ENCODE data around the gene KCNIP4. TPM values are rescaled to one million over a fixed set of nuclear protein-coding genes. Genes with fewer than 3 reads are reported as not detected.

KCNIP4 gene
- total and polyA plus RNA-seq, 2 donors (not counting 3 experiments of a cell fraction or from before 2014, with no cell fraction given), result not detected

- no peaks in the 10 kb centered on the region for H3K36me3 ChIP-seq (ENCODE audit: control insufficient read depth in 2 of 2, extremely low read depth in 1 of 2, insufficient read depth in 2 of 2, low read length in 2 of 2)
- BruUV-seq (replicated peaks), result no TSS peak
- H4K20me1 ChIP-seq (replicated peaks; ENCODE audit: control insufficient read depth, extremely low read depth, insufficient read depth, low read length), result no peaks in the 10 kb centered on the region
- no peak overlapping the region for H3K27ac ChIP-seq (ENCODE audit: insufficient read depth, low read depth, low read length)
- FAIRE-seq, result no peak
- no peak overlapping the region for H3K9ac ChIP-seq (replicated peaks; ENCODE audit: extremely low read depth, insufficient read depth, low read length)
- intact Hi-C loops (cut with micrococcal nuclease), result no loop called here
- ChIA-PET CTCF (no interaction called here), POLR2A (no interaction called here)
- no peaks in the 10 kb centered on the region for H3K9me1 ChIP-seq (replicated peaks; ENCODE audit: control insufficient read depth, extremely low read depth, insufficient read depth, low read length)
- no peaks in the 10 kb centered on the region for H3K27me3 ChIP-seq (ENCODE audit: control insufficient read depth in 2 of 2, insufficient read depth in 2 of 2, low read length in 2 of 2)
- no peaks in the 10 kb centered on the region for H3K9me3 ChIP-seq (replicated peaks; ENCODE audit: control insufficient read depth, insufficient read depth, low read length)
- no peaks in the 10 kb centered on the region for H3K4me1 ChIP-seq (ENCODE audit: control insufficient read depth, extremely low read depth, insufficient read depth, low read length)
- dilution Hi-C loops (cut with MboI; ENCODE audit: extremely low pct_ligation_motif_present, low sequenced_read_pairs), result no loop called here
- no peak for DNase-seq (ENCODE audit: low read depth, low spot score)
- no peak overlapping the region for H3K4me2 ChIP-seq (ENCODE audit: insufficient read depth, low read length)
- H2AFZ ChIP-seq (ENCODE audit: low read depth, low read length), result no peak overlapping the region
- TF ChIP-seq GATA2 (IDR thresholded peaks at IDR 0.05; ENCODE audit: insufficient read depth, insufficient read length, low read depth, low read length), result no peak
- TF ChIP-seq FOS (IDR thresholded peaks at IDR 0.05; ENCODE audit: borderline replicate concordance, insufficient read depth, low read length), result no peak
- TF ChIP-seq, protein P1, sequence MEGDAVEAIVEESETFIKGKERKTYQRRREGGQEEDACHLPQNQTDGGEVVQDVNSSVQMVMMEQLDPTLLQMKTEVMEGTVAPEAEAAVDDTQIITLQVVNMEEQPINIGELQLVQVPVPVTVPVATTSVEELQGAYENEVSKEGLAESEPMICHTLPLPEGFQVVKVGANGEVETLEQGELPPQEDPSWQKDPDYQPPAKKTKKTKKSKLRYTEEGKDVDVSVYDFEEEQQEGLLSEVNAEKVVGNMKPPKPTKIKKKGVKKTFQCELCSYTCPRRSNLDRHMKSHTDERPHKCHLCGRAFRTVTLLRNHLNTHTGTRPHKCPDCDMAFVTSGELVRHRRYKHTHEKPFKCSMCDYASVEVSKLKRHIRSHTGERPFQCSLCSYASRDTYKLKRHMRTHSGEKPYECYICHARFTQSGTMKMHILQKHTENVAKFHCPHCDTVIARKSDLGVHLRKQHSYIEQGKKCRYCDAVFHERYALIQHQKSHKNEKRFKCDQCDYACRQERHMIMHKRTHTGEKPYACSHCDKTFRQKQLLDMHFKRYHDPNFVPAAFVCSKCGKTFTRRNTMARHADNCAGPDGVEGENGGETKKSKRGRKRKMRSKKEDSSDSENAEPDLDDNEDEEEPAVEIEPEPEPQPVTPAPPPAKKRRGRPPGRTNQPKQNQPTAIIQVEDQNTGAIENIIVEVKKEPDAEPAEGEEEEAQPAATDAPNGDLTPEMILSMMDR (IDR thresholded peaks at IDR 0.05; ENCODE audit: extremely low read depth in 1 of 2, insufficient read depth in 1 of 2, low read depth in 1 of 2, low read length in 2 of 2), result no peak
- no peak for TF ChIP-seq MYC (IDR thresholded peaks at IDR 0.05; ENCODE audit: low read depth, low read length)
- TF ChIP-seq JUN (IDR thresholded peaks at IDR 0.05; ENCODE audit: borderline replicate concordance, insufficient read depth, insufficient read length, low read depth), result no peak
- TF ChIP-seq POLR2A (IDR thresholded peaks at IDR 0.05; ENCODE audit: low read depth, low read length), result no peak
- no peak for TF ChIP-seq MAX (IDR thresholded peaks at IDR 0.05; ENCODE audit: insufficient read depth, insufficient read length)
- no peak for TF ChIP-seq EZH2 (IDR thresholded peaks at IDR 0.05; ENCODE audit: borderline replicate concordance, low read depth, low read length, severe bottlenecking)
- TF ChIP-seq POLR2AphosphoS5 (IDR thresholded peaks at IDR 0.05; ENCODE audit: insufficient read depth, low read depth, low read length), result no peak
- H3K79me2 ChIP-seq (ENCODE audit: control insufficient read depth, insufficient read depth, low read length), result no peaks in the 10 kb centered on the region
- no peak overlapping the region for H3K4me3 ChIP-seq (replicated peaks in 1 of 3; ENCODE audit: insufficient read depth in 1 of 3, low read depth in 1 of 3, low read length in 3 of 3)
Observed at GRCh38 chr4:21869978-21870745, 78.4 kb downstream of the KCNIP4 start.

Measured in endothelial cell of umbilical vein (primary cell).